ENCODE data around the gene LDHA.

LDHA gene

GRCh38 chr11:18394275-18394927 lies at the start of gene LDHA:
Gene LDHA, plus strand, starts transcription at chr11:18394563. Its CDS starts 2,280 bp downstream, at chr11:18396843.
- DNase-seq (ENCODE audit: low spot score), result peak; percentile 96

DNA sequence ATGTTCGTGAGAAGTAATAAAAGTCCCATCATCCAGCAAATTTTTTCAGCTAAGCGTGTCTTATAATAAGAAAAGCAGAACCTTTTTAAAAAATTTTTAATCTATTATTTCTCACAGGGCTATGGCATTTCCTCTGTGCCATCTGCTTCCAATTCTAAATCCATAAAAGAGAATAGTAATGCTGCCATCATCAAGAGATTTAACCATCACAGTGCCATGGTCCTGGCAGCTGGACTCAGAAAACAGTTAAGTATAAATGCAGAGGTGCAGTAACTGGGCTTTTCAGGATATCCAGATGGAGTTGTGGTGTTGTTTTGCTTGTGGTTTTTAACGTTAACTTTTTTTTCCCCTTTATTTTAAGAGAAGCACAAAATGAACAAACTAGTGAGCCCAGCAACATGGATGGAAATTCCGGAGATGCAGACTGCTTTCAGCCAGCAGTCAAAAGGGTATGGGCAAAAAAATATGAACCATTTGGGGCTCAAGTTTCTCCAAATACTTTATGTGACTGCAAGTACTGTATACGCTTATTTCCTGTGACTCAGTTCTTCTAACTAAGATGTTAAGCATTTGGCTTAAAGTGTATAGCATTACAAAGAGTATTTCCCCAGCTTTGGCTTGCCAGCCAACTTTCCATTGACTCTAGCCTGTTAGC lies 46.8 kb upstream of the LDHA start:
- DNase-seq (ENCODE audit: low spot score), result no peak

- DNase-seq (ENCODE audit: low spot score), result peak; percentile 48
These were observed 41.8 kb upstream of the LDHA start for GRCh38 chr11:18352581-18352980.

- no peak for DNase-seq (ENCODE audit: low spot score)
These were observed 35.7 kb upstream of the LDHA start for GRCh38 chr11:18358646-18359045.

GRCh38 chr11:18361154-18361553 lies 33.2 kb upstream of the LDHA start:
- DNase-seq (ENCODE audit: low spot score), result no peak

DNA sequence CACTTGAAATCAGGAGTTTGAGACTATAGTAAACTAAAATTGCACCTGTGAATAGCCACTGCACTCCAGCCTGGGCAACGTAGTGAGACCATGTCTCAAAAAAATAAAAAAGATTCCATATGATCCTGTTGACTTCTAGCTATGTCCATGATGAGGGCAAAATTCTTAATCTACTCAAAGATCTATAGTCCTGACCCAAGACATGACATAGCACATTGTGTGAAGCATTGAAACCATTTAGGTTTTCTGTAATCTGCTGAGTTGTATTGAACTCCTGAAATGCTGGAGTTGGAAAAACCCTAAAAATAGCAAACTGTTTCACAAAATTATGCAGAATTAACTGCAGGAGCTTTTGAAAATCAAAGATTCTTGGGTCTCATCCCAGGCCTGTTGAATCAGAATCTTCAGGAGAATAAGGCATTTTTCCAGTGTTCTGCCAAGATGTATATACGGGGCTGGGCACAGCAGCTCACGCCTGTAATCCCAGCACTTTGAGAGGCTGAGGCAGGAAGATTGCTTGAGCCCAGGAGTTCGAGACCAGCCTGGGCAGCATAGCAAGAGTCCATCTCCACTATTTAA lies 29.8 kb upstream of the LDHA start:
- DNase-seq (ENCODE audit: low spot score), result no peak

DNA sequence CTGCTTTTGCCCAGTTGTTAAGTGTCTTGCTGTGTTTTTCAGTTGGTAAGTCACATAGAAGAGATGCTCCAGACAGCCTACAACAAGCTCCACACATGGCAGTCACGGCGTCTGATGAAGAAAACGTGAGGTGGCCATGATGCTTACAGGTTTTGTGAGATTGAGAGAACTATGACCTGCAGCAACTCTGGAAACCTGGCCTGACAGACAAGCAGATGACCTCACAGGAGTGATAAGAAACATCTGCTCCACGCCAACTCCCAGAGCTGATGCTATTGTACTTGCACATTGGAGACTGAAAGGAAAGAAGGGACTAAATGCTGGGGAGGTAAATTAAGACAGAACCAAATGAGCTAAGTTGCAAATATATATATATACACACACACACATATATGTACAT lies 28.6 kb upstream of the LDHA start:
- DNase-seq (ENCODE audit: low spot score), result no peak

- no peak for DNase-seq (ENCODE audit: low spot score)
These were observed 28.1 kb upstream of the LDHA start for GRCh38 chr11:18366286-18366685.

DNA sequence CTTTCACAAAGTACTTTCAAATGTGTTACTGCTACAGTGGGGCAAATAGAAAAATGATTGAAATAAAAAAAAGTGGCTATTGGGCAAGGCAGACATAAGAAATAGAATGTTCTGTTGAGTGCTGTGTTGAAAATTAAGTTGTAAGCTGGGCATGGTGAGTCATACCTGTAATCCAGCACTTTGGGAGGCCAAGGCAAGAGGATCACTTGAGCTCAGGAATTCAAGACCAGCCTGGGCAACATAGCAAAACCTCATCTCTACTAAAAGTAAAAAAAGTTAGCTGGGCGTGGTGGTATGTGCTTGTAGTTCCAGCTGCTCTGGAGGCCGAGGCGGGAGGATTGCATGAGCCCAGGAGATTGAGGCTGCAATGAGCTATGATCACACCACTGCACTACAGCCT lies 26.9 kb upstream of the LDHA start:
- DNase-seq (ENCODE audit: low spot score), result no peak

DNA sequence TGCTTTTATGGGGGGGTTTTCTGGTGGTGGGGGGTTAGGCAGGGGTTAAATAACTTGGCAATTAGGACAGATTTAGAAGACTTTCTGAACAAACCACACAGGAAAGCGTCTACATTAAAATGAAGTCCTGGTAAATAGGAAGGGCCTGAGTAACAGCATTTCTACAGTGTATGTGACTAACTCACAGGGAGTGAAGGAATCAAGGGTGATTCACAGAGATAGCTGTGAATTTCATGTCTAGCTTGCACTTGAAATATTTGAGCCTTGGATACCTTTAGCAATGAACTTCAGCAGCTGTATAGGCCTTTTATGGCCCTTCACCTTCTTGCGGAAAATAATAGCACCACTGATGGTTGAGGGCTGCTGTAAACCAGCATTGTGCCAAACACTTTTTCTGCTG lies 26.1 kb upstream of the LDHA start:
- no peak for DNase-seq (ENCODE audit: low spot score)

GRCh38 chr11:18369398-18369797 lies 25.0 kb upstream of the LDHA start:
- no peak for DNase-seq (ENCODE audit: low spot score)

DNA sequence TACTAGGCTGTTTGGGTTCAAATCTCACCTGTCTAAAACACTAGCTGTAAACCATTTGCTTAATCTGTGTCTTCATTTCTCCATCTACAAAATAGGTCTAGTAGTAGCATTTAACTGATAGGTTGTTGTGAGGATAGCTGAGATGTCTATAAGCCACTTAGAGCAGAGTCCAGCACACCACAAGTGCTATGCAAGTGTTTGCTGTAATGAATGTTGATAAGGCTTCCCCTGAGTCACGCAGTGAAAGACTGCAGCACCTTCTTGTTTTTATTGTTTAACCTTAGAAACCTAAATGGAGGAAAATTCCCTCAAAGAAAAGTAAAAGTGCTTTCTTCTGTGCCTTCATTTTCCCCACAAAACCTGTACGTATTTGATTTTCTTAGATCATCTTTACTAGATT lies 23.1 kb upstream of the LDHA start:
- no peak for DNase-seq (ENCODE audit: low spot score)

- no peak for DNase-seq (ENCODE audit: low spot score)
These were observed 22.2 kb upstream of the LDHA start for GRCh38 chr11:18372201-18372600.

- no peak for DNase-seq (ENCODE audit: low spot score)
These were observed 19.4 kb upstream of the LDHA start for GRCh38 chr11:18374956-18375355.

DNA sequence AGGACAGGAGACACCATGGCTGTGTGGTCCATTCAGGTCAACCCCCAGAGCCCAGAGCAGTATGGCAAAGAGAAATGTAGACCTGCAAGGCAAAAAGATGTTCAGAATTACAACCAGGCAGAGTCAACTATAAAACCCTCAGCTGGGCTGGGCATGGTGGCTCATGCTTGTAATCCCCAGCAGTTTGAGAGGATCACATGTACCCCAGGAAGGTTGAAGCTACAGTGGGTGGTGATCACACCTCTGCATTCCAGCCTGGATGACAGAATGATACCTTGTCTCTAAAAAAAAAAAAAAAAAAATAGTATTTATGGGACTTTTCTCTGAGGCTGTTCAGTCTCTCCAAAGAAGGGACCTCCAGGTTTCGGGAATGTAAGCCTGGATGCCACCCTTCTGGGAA lies 18.4 kb upstream of the LDHA start:
- no peak for DNase-seq (ENCODE audit: low spot score)

- DNase-seq (ENCODE audit: low spot score), result no peak
These were observed 15.2 kb upstream of the LDHA start for GRCh38 chr11:18379201-18379600.

GRCh38 chr11:18383388-18384156 lies 10.8 kb upstream of the LDHA start:
- peak; percentile 61 for DNase-seq (ENCODE audit: low spot score)

DNA sequence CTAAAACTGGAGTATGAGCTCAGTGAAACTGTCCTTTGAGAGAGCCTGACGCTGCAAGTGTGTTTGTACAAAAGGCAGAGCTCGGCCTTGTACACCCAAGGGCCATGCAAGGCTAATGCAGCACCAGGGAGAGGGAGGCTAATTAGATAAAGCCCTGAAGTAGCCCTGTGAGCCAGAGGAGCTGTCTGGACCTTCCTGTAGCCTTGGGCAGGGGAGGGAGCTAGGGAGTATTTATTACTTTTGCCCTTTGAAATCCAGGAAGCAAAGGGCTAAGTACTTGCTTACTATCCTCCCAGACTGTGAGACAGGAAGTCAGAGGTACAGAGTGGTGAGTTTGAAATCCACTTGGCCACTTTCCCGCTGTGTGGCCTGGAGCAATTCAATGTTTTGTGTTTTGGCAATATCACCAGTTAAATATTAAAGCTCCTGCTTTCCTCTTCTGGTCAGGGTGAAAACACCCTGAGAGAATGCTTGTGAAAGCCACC lies 10.2 kb upstream of the LDHA start:
- peak; percentile 92 for DNase-seq (ENCODE audit: low spot score)

GRCh38 chr11:18390088-18390487 lies 4.3 kb upstream of the LDHA start:
- DNase-seq (ENCODE audit: low spot score), result no peak

GRCh38 chr11:18392434-18393321 lies 1.7 kb upstream of the LDHA start:
- DNase-seq (ENCODE audit: low spot score), result no peak

- no peak for DNase-seq (ENCODE audit: low spot score)
These were observed 635 bp upstream of the LDHA start for GRCh38 chr11:18393581-18394274.

All from COLO829 (cell line).